B cell (primary cell): ENCODE data around the gene GABRQ. TPM values are rescaled to one million over a fixed set of nuclear protein-coding genes. Genes with fewer than 3 reads are reported as not detected.

Source experiments
- ATAC-seq: fragments of 200-7000 bp; cut with Tn5 transposase; one replicate; pipeline ENCODE4 v1.10.0; 2021; ENCODE audit warnings: low read depth, mild to moderate bottlenecking, moderate number of reproducible peaks, moderate library complexity
- CTCF ChIA-PET: fragments of 350-600 bp; sonication (Branson Sonifier 250); formaldehyde crosslinking; loops from one replicate; lab custom pipeline; 2021; ENCODE audit warnings: antibody characterized with exemption, inconsistent platforms; lab: Charles Lee
- POLR2A ChIA-PET: fragments of 350-600 bp; sonication (Branson Sonifier 250); formaldehyde crosslinking; loops from one replicate; lab custom pipeline; 2021; ENCODE audit warnings: antibody characterized with exemption; lab: Charles Lee
- DNase-seq: peaks from one replicate; pipeline ENCODE4 v3.0.0; 2013
- H2AFZ ChIP-seq: 2 replicates; pipeline ENCODE4 v1.6.1; 2012; ENCODE audit warnings: mild to moderate bottlenecking, low read depth, low read length; ENCODE audit not compliant: insufficient read depth, poor library complexity, severe bottlenecking
- H3K27ac ChIP-seq, 2 donors: 1 replicate in 1 of 2; 2 replicates in 1 of 2; pipeline ENCODE4 v1.5.1; 2012 to 2013; ENCODE audit warnings: low read length in 2 of 2, mild to moderate bottlenecking in 2 of 2, moderate library complexity in 1 of 2
- H3K27me3 ChIP-seq, 4 experiments: fragments of 200-600 bp in 1 of 4; sonication (generic) in 1 of 4; replicated peaks in 1 of 4; 1 replicate in 2 of 4; 2 replicates in 2 of 4; pipeline versions ENCODE4 v1.6.1 to v1.7.0; 2013 to 2016; ENCODE audit warnings: low read length in 3 of 4, mild to moderate bottlenecking in 2 of 4, mixed read lengths in 1 of 4, moderate library complexity in 1 of 4; ENCODE audit not compliant: insufficient read depth in 4 of 4, control insufficient read depth in 3 of 4; ENCODE audit errors: control extremely low read depth in 1 of 4
- H3K36me3 ChIP-seq, 2 experiments: replicated peaks in 1 of 2; 1 replicate in 1 of 2; 2 replicates in 1 of 2; pipeline versions ENCODE4 v1.6.1 to v1.7.1; 2013; ENCODE audit warnings: low read length in 1 of 2; ENCODE audit not compliant: insufficient read depth in 2 of 2, control insufficient read depth in 1 of 2; ENCODE audit errors: control extremely low read depth in 1 of 2, extremely low read depth in 1 of 2
- H3K4me1 ChIP-seq, 2 donors: fragments of 200-600 bp in 1 of 2; sonication (generic) in 1 of 2; 1 replicate in 1 of 2; 2 replicates in 1 of 2; pipeline versions ENCODE4 v1.5.1 to v1.6.1; 2013 to 2017; ENCODE audit warnings: low read length in 2 of 2; ENCODE audit not compliant: control insufficient read depth in 2 of 2, insufficient read depth in 2 of 2
- H3K4me2 ChIP-seq: replicated peaks from 2 replicates; pipeline ENCODE3; 2012; ENCODE audit warnings: mild to moderate bottlenecking, low read depth, low read length; ENCODE audit not compliant: poor library complexity, severe bottlenecking
- H3K4me3 ChIP-seq, 5 experiments: fragments of 200-600 bp in 1 of 5; sonication (generic) in 1 of 5; 1 replicate in 3 of 5; 2 replicates in 2 of 5; pipeline versions ENCODE4 v1.5.1 to v1.7.0; 2011 to 2016; ENCODE audit warnings: low read length in 4 of 5, mild to moderate bottlenecking in 4 of 5, low read depth in 2 of 5, control low read depth in 1 of 5, moderate library complexity in 1 of 5; ENCODE audit not compliant: insufficient read depth in 1 of 5; ENCODE audit errors: control extremely low read depth in 1 of 5, extremely low read depth in 1 of 5
- H3K79me2 ChIP-seq: fragments of 200-600 bp; sonication (generic); one replicate; pipeline ENCODE4 v1.6.0; 2016; ENCODE audit warnings: low read length; ENCODE audit not compliant: control insufficient read depth, insufficient read depth
- H3K9ac ChIP-seq: fragments of 200-600 bp; sonication (generic); 2 replicates; pipeline ENCODE4 v1.6.1; 2017; ENCODE audit warnings: mild to moderate bottlenecking, low read length, moderate library complexity
- H3K9me3 ChIP-seq, 3 donors: one replicate each; pipeline versions ENCODE4 v1.6.1 to v1.7.1; 2013; ENCODE audit warnings: low read length in 2 of 3; ENCODE audit not compliant: control insufficient read depth in 2 of 3, insufficient read depth in 1 of 3; ENCODE audit errors: control extremely low read depth in 1 of 3
- H4K20me1 ChIP-seq: 2 replicates; pipeline ENCODE4 v1.6.0; 2012; ENCODE audit warnings: mild to moderate bottlenecking, low read length; ENCODE audit not compliant: insufficient read depth, control insufficient read depth, poor library complexity, severe bottlenecking
- H3K27ac Mint-ChIP-seq: one replicate; pipeline ENCODE4 v1.8.0; 2021; ENCODE audit warnings: mixed read lengths
- H3K27me3 Mint-ChIP-seq: one replicate; pipeline ENCODE4 v1.8.0; 2021; ENCODE audit warnings: mixed read lengths
- H3K4me1 Mint-ChIP-seq: one replicate; pipeline ENCODE4 v1.8.0; 2021; ENCODE audit warnings: mixed read lengths
- H3K4me3 Mint-ChIP-seq: one replicate; pipeline ENCODE4 v1.8.0; 2021; ENCODE audit warnings: mixed read lengths
- H3K9me3 Mint-ChIP-seq: one replicate; pipeline ENCODE4 v1.8.0; 2022; ENCODE audit warnings: mixed read lengths; ENCODE audit not compliant: insufficient read depth
- CTCF ChIP-seq: fragments of 200-600 bp; IDR thresholded peaks from one replicate; pipeline ENCODE4 v1.8.0; 2022; ENCODE audit warnings: antibody characterized with exemption, mild to moderate bottlenecking
- EZH2 ChIP-seq: IDR thresholded peaks from 2 replicates; pipeline ENCODE4 v1.6.1; 2012; ENCODE audit warnings: borderline replicate concordance, low read depth, mild to moderate bottlenecking, moderate library complexity, low read length; ENCODE audit not compliant: insufficient read depth, poor library complexity, severe bottlenecking
- WGBS: methylation state at CpG from one replicate; pipeline ENCODE4 v1.1.5; 2013; ENCODE audit warnings: missing lambda C conversion rate; ENCODE audit not compliant: insufficient coverage; 5-methylcytosine and 5-hydroxymethylcytosine counted together
- intact Hi-C: fragments of 100-400 bp; cut with micrococcal nuclease; formaldehyde crosslinking; loops from one replicate; pipeline ENCODE4 v1.10.0; 2022
- polyA minus RNA-seq: library from RNA; depleted of rRNA, polyadenylated mRNA; stranded (reverse); fragments of >200 nt; gene quantifications from 2 replicates; pipeline ENCODE4 v1.2.3, GENCODE V29; 2012
- polyA plus RNA-seq: library from polyadenylated mRNA; depleted of rRNA; stranded (reverse); fragments of >200 nt; gene quantifications from 2 replicates; pipeline ENCODE4 v1.2.3, GENCODE V29; 2012
- total RNA-seq, 2 donors: library from RNA; stranded (reverse); fragments of 120-200 nt in 1 of 2; gene quantifications; 1 replicate in 1 of 2; 2 replicates in 1 of 2; pipeline versions ENCODE4 v1.2.3 to v1.2.4, GENCODE V29; 2013 to 2022

Gene GABRQ
- total RNA-seq (not detected in 2 replicates), polyA plus RNA-seq (not detected in 2 replicates), polyA minus RNA-seq (0.07 TPM in 1 of 2 replicates, not detected in the other)
- 0.02 TPM for total RNA-seq (2013)

- CTCF ChIA-PET = no interaction called here
- no peak within 1 kb of the TSS for H3K27ac ChIP-seq
- H3K4me1 ChIP-seq = no peaks in the 10 kb centered on the region
- TF ChIP-seq CTCF = no peak
- TF ChIP-seq EZH2 = no peak
- no peak within 1 kb of the TSS for H3K4me2 ChIP-seq
- ATAC-seq (no peak), DNase-seq (no peak)
- H3K4me1 Mint-ChIP-seq = no peaks in the 10 kb centered on the region
- H3K9ac ChIP-seq = no peak within 1 kb of the TSS
- peaks cover 21% of the 10 kb centered on the region for H3K27me3 Mint-ChIP-seq
- H3K27ac Mint-ChIP-seq = no peak within 1 kb of the TSS
- H3K4me3 Mint-ChIP-seq = no peak within 1 kb of the TSS
- intact Hi-C loops = no loop called here
- H3K27me3 ChIP-seq = peaks cover 0 to 12% (median 0%) of the 10 kb centered on the region in 4 experiments
- POLR2A ChIA-PET = no interaction called here
- no peaks in the 10 kb centered on the region for H4K20me1 ChIP-seq
- H3K4me3 ChIP-seq = no peak within 1 kb of the TSS
- no peaks in the 10 kb centered on the region for H3K79me2 ChIP-seq
- H2AFZ ChIP-seq = no peak within 1 kb of the TSS
- H3K36me3 ChIP-seq = no peaks in the 10 kb centered on the region
- H3K9me3 Mint-ChIP-seq = no peaks in the 10 kb centered on the region
- no peaks in the 10 kb centered on the region for H3K9me3 ChIP-seq
- 14% methylated on average over 37 of the region's 64 CpGs for WGBS
Observed at GRCh38 chrX:152637649-152638442, at the start of gene GABRQ. Gene GABRQ, plus strand, starts transcription at chrX:152637895. Its CDS starts 308 bp downstream, at chrX:152638203.

- intact Hi-C loops = no loop called here
- TF ChIP-seq CTCF = no peak
- no peak for TF ChIP-seq EZH2
- Histone ChIP-seq H3K27ac (no peak overlapping the region), H2AFZ (no peak overlapping the region), H3K4me1 (no peaks in the 10 kb centered on the region), H3K27me3 (no peaks in the 10 kb centered on the region), H3K9ac (no peak overlapping the region), H4K20me1 (no peaks in the 10 kb centered on the region), H3K79me2 (no peaks in the 10 kb centered on the region), H3K9me3 (no peaks in the 10 kb centered on the region), H3K36me3 (no peaks in the 10 kb centered on the region), H3K4me2 (no peak overlapping the region), H3K4me3 (no peak overlapping the region)
- no peak for DNase-seq
- ATAC-seq = no peak
- Mint-ChIP-seq H3K9me3 (no peaks in the 10 kb centered on the region), H3K4me1 (no peaks in the 10 kb centered on the region), H3K27ac (no peak overlapping the region), H3K4me3 (no peak overlapping the region), H3K27me3 (no peaks in the 10 kb centered on the region)
- ChIA-PET CTCF (no interaction called here), POLR2A (no interaction called here)
Observed at GRCh38 chrX:152588206-152588605, 49.5 kb upstream of the GABRQ start.
